H9 (cell line): Measurements from ENCODE around the gene SLK. TPM values are rescaled to one million over a fixed set of nuclear protein-coding genes. Genes with fewer than 3 reads are reported as not detected.

Experiments used
- DNase-seq: peaks from one replicate; pipeline ENCODE4 v3.0.0-alpha.2; 2017
- H2AFZ ChIP-seq: one replicate; pipeline ENCODE4 v1.6.1; 2013; ENCODE audit warnings: mild to moderate bottlenecking, low read length, control low read depth, moderate library complexity
- H2AK5ac ChIP-seq: 2 replicates; pipeline ENCODE4 v1.6.1; 2013; ENCODE audit warnings: low read length, control low read depth, mixed read lengths; ENCODE audit not compliant: insufficient read length
- H2BK120ac ChIP-seq: one replicate; pipeline ENCODE4 v1.6.1; 2013; ENCODE audit warnings: low read depth, mild to moderate bottlenecking, low read length, control low read depth, inconsistent platforms; ENCODE audit not compliant: poor library complexity, severe bottlenecking
- H2BK12ac ChIP-seq: 2 replicates; pipeline ENCODE4 v1.6.1; 2013; ENCODE audit warnings: low read length, control low read depth, mixed read lengths, low read depth; ENCODE audit not compliant: insufficient read length
- H2BK15ac ChIP-seq: 2 replicates; pipeline ENCODE4 v1.6.1; 2013; ENCODE audit warnings: low read depth, low read length, control low read depth
- H2BK20ac ChIP-seq: one replicate; pipeline ENCODE4 v1.6.1; 2013; ENCODE audit warnings: low read depth, mild to moderate bottlenecking, low read length, control low read depth, inconsistent platforms; ENCODE audit not compliant: poor library complexity, severe bottlenecking
- H2BK5ac ChIP-seq: 2 replicates; pipeline ENCODE4 v1.6.1; 2013; ENCODE audit warnings: low read length, control low read depth, mixed read lengths; ENCODE audit not compliant: insufficient read length
- H3K14ac ChIP-seq: 2 replicates; pipeline ENCODE4 v1.6.1; 2013; ENCODE audit warnings: low read length, control low read depth; ENCODE audit not compliant: insufficient read depth
- H3K18ac ChIP-seq: 2 replicates; pipeline ENCODE4 v1.6.1; 2013; ENCODE audit warnings: low read depth, mild to moderate bottlenecking, mixed read lengths, low read length, control low read depth; ENCODE audit not compliant: insufficient read length
- H3K23ac ChIP-seq: 2 replicates; pipeline ENCODE4 v1.6.1; 2013; ENCODE audit warnings: low read length, control low read depth, mixed read lengths, low read depth; ENCODE audit not compliant: insufficient read length
- H3K23me2 ChIP-seq: 2 replicates; pipeline ENCODE4 v1.6.1; 2013; ENCODE audit warnings: low read depth, mild to moderate bottlenecking, mixed read lengths, low read length, control low read depth; ENCODE audit not compliant: insufficient read length, poor library complexity, severe bottlenecking
- H3K27ac ChIP-seq: 2 replicates; pipeline ENCODE4 v1.5.1; 2013; ENCODE audit warnings: low read length, control low read depth, mixed read lengths, low read depth; ENCODE audit not compliant: insufficient read length
- H3K27me3 ChIP-seq: 2 replicates; pipeline ENCODE4 v1.6.1; 2013; ENCODE audit warnings: low read length, control low read depth, inconsistent platforms; ENCODE audit not compliant: insufficient read depth
- H3K4ac ChIP-seq: 2 replicates; pipeline ENCODE4 v1.6.1; 2013; ENCODE audit warnings: low read depth, mild to moderate bottlenecking, control low read depth, inconsistent platforms, low read length, moderate library complexity
- H3K4me1 ChIP-seq: 2 replicates; pipeline ENCODE4 v1.6.1; 2013; ENCODE audit warnings: low read length, control low read depth, inconsistent platforms; ENCODE audit not compliant: insufficient read depth
- H3K4me2 ChIP-seq: 2 replicates; pipeline ENCODE4 v1.6.1; 2013; ENCODE audit warnings: low read length, control low read depth, mixed read lengths; ENCODE audit not compliant: insufficient read length, insufficient read depth
- H3K56ac ChIP-seq: 2 replicates; pipeline ENCODE4 v1.6.1; 2013; ENCODE audit warnings: low read depth, mild to moderate bottlenecking, mixed read lengths, low read length, control low read depth; ENCODE audit not compliant: insufficient read length
- H3K79me1 ChIP-seq: 2 replicates; pipeline ENCODE4 v1.6.1; 2013; ENCODE audit warnings: low read depth, mild to moderate bottlenecking, moderate library complexity, low read length, control low read depth, inconsistent platforms; ENCODE audit not compliant: insufficient read depth, poor library complexity, severe bottlenecking
- H3K79me2 ChIP-seq: 2 replicates; pipeline ENCODE4 v1.6.1; 2013; ENCODE audit warnings: low read length, control low read depth, inconsistent platforms; ENCODE audit not compliant: insufficient read depth
- H3K9ac ChIP-seq: 2 replicates; pipeline ENCODE4 v1.6.1; 2013; ENCODE audit warnings: low read length, control low read depth, mixed read lengths; ENCODE audit not compliant: insufficient read length; ENCODE audit errors: extremely low read depth
- H3K9me3 ChIP-seq: one replicate; pipeline ENCODE4 v1.6.1; 2013; ENCODE audit warnings: low read depth, low read length, inconsistent platforms; ENCODE audit not compliant: control insufficient read depth
- H3T11ph ChIP-seq: one replicate; pipeline ENCODE4 v1.6.1; 2013; ENCODE audit warnings: mild to moderate bottlenecking, low read length, control low read depth, inconsistent platforms
- H4K20me1 ChIP-seq: one replicate; pipeline ENCODE4 v1.6.1; 2013; ENCODE audit not compliant: control insufficient read depth, insufficient read length, insufficient read depth
- H4K5ac ChIP-seq: 2 replicates; pipeline ENCODE4 v1.6.1; 2013; ENCODE audit warnings: low read depth, mild to moderate bottlenecking, mixed read lengths, low read length, control low read depth; ENCODE audit not compliant: insufficient read length
- H4K8ac ChIP-seq: replicated peaks from 2 replicates; pipeline ENCODE4 v1.6.1; 2013; ENCODE audit warnings: low read length, control low read depth, mixed read lengths, low read depth; ENCODE audit not compliant: insufficient read length
- H4K91ac ChIP-seq: 2 replicates; pipeline ENCODE4 v1.6.1; 2013; ENCODE audit warnings: low read depth, mild to moderate bottlenecking, moderate library complexity, mixed read lengths, low read length, control low read depth; ENCODE audit not compliant: insufficient read length
- H3K27ac Mint-ChIP-seq, 3 experiments: 2 replicates in 2 of 3; 3 replicates in 1 of 3; pipeline ENCODE4 v1.8.0; 2020 to 2021; ENCODE audit warnings: mixed read lengths in 3 of 3, mild to moderate bottlenecking in 1 of 3, moderate library complexity in 1 of 3
- H3K27me3 Mint-ChIP-seq: 2 replicates; pipeline ENCODE4 v1.8.0; 2021; ENCODE audit warnings: low read depth, mild to moderate bottlenecking, moderate library complexity, mixed read lengths
- H3K36me3 Mint-ChIP-seq, 3 experiments: 2 replicates in 2 of 3; 3 replicates in 1 of 3; pipeline ENCODE4 v1.8.0; 2020 to 2021; ENCODE audit warnings: low read depth in 3 of 3, mixed read lengths in 3 of 3; ENCODE audit not compliant: insufficient read depth in 1 of 3
- H3K4me1 Mint-ChIP-seq, 2 experiments: 2 replicates each; pipeline ENCODE4 v1.8.0; 2020; ENCODE audit warnings: mixed read lengths in 2 of 2
- H3K4me3 Mint-ChIP-seq, 2 experiments: 2 replicates in 1 of 2; 3 replicates in 1 of 2; pipeline ENCODE4 v1.8.0; 2020 to 2021; ENCODE audit warnings: mild to moderate bottlenecking in 2 of 2, mixed read lengths in 2 of 2, moderate library complexity in 1 of 2
- H3K9me3 Mint-ChIP-seq, 2 experiments: 2 replicates in 1 of 2; 3 replicates in 1 of 2; pipeline ENCODE4 v1.8.0; 2020; ENCODE audit warnings: mild to moderate bottlenecking in 2 of 2, mixed read lengths in 2 of 2, moderate library complexity in 1 of 2
- WGBS: extraction: QIAGEN DNeasy Blood & Tissue Kit; methylation state at CpG from one replicate; pipeline ENCODE4 v1.1.7; 2013; ENCODE audit warnings: missing lambda C conversion rate, low lambda C conversion rate, mixed read lengths; ENCODE audit not compliant: insufficient read length; ENCODE audit errors: extremely low coverage; 5-methylcytosine and 5-hydroxymethylcytosine counted together
- total RNA-seq: library from RNA; stranded (reverse); gene quantifications from 2 replicates; pipeline ENCODE4 v1.2.1, GENCODE V29; 2021
- TF ChIP-seq, protein P1 (sequence below): fragments of 200-600 bp; sonication (generic); conservative IDR thresholded peaks from 3 replicates; pipeline ENCODE4 v1.8.0; 2021; ENCODE audit warnings: antibody characterized with exemption, mild to moderate bottlenecking

Gene SLK
- total RNA-seq, 1 experiment from 2014 or later = 21.0 TPM

DNA sequence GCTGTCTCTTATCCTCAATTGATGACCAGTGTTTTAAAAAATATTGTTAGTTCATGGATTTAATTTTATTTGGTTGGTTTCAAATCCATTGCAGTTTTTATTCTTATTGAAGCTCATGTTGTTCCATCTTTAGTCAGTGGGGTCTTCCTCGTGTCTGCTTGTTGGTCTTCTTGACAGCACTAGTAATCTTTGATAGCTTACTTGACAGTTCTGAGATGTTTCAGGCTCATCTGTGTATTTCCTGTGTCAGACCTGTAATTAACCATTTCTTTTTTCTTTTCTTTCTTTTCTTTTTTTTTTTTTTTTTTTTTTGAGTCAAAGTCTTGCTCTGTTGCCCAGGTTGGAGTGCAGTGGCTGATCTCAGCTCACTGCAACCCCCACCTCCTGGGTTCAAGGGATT lies 28.2 kb downstream of the SLK start:
- no peak overlapping the region for H2AFZ ChIP-seq
- H2AK5ac ChIP-seq = no peak overlapping the region
- H3K27ac Mint-ChIP-seq = no peak overlapping the region
- no peak overlapping the region for H3K4ac ChIP-seq
- H3K9me3 Mint-ChIP-seq = no peaks in the 10 kb centered on the region
- no peak overlapping the region for H2BK20ac ChIP-seq
- H3K79me1 ChIP-seq = no peaks in the 10 kb centered on the region
- peaks cover 0 to 9% (median 0%) of the 10 kb centered on the region in 3 experiments; a peak in 2 of 7 replicates for H3K36me3 Mint-ChIP-seq
- H3K14ac ChIP-seq = no peak overlapping the region
- H3K9me3 ChIP-seq = no peaks in the 10 kb centered on the region
- no peaks in the 10 kb centered on the region for H3K79me2 ChIP-seq
- no peak overlapping the region for H3K18ac ChIP-seq
- WGBS = no CpG with 5 or more reads among the region's 1 CpG
- no peaks in the 10 kb centered on the region for H3K27me3 ChIP-seq
- no peak overlapping the region for H3K56ac ChIP-seq
- H3K23me2 ChIP-seq = no peaks in the 10 kb centered on the region
- DNase-seq = no peak
- H3K23ac ChIP-seq = no peak overlapping the region
- no peak overlapping the region for H3K4me2 ChIP-seq
- no peak overlapping the region for H3K9ac ChIP-seq
- no peak overlapping the region for H4K8ac ChIP-seq
- no peak overlapping the region for H2BK5ac ChIP-seq
- H4K91ac ChIP-seq = no peak overlapping the region
- no peaks in the 10 kb centered on the region for H3K27me3 Mint-ChIP-seq
- TF ChIP-seq, protein P1, sequence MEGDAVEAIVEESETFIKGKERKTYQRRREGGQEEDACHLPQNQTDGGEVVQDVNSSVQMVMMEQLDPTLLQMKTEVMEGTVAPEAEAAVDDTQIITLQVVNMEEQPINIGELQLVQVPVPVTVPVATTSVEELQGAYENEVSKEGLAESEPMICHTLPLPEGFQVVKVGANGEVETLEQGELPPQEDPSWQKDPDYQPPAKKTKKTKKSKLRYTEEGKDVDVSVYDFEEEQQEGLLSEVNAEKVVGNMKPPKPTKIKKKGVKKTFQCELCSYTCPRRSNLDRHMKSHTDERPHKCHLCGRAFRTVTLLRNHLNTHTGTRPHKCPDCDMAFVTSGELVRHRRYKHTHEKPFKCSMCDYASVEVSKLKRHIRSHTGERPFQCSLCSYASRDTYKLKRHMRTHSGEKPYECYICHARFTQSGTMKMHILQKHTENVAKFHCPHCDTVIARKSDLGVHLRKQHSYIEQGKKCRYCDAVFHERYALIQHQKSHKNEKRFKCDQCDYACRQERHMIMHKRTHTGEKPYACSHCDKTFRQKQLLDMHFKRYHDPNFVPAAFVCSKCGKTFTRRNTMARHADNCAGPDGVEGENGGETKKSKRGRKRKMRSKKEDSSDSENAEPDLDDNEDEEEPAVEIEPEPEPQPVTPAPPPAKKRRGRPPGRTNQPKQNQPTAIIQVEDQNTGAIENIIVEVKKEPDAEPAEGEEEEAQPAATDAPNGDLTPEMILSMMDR = no peak
- no peaks in the 10 kb centered on the region for H3K4me1 Mint-ChIP-seq
- H4K5ac ChIP-seq = no peak overlapping the region
- no peak overlapping the region for H2BK12ac ChIP-seq
- H3K4me1 ChIP-seq = no peaks in the 10 kb centered on the region
- no peak overlapping the region for H3K27ac ChIP-seq
- H2BK120ac ChIP-seq = no peak overlapping the region
- H3T11ph ChIP-seq = no peak overlapping the region
- no peak overlapping the region for H2BK15ac ChIP-seq
- no peaks in the 10 kb centered on the region for H4K20me1 ChIP-seq
- H3K4me3 Mint-ChIP-seq = no peak overlapping the region
